Neural cell (in vitro differentiated cells): ENCODE data around the gene UFD1. TPM values are rescaled to one million over a fixed set of nuclear protein-coding genes. Genes with fewer than 3 reads are reported as not detected.
"Not testable (repeated sequence)": the region's sequence is repeated elsewhere in the genome, so short reads cannot be mapped to it uniquely, and the experiment has no call there.

Source experiments
- H2AFZ ChIP-seq: fragments of 200-600, 300-800 bp; sonication (generic), shearing (Covaris generic); 2 replicates; pipeline ENCODE4 v1.6.0; 2014; ENCODE audit warnings: low read depth, mild to moderate bottlenecking, antibody characterized with exemption, low read length, moderate library complexity
- H3F3A ChIP-seq: fragments of 200-600 bp; shearing (Covaris generic); 2 replicates; pipeline ENCODE4 v1.6.1; 2016; ENCODE audit warnings: mild to moderate bottlenecking, moderate library complexity, mixed read lengths, antibody characterized with exemption, low read length; ENCODE audit not compliant: insufficient read depth, poor library complexity, severe bottlenecking
- H3K27ac ChIP-seq: fragments of 200-600, 300-800 bp; sonication (generic), shearing (Covaris generic); 2 replicates; pipeline ENCODE4 v1.5.1; 2014; ENCODE audit warnings: mild to moderate bottlenecking, low read length, moderate library complexity
- H3K27me3 ChIP-seq: fragments of 300-800, 200-600 bp; sonication (generic), shearing (Covaris generic); 2 replicates; pipeline ENCODE4 v1.6.0; 2014; ENCODE audit warnings: mild to moderate bottlenecking, low read depth, low read length, moderate library complexity; ENCODE audit not compliant: insufficient read depth
- H3K36me3 ChIP-seq: fragments of 300-800, 200-600 bp; sonication (generic), shearing (Covaris generic); 2 replicates; pipeline ENCODE4 v1.5.1; 2014; ENCODE audit warnings: mild to moderate bottlenecking, antibody characterized with exemption, low read length, moderate library complexity; ENCODE audit not compliant: insufficient read depth
- H3K4me2 ChIP-seq: fragments of 300-800, 200-600 bp; sonication (generic), shearing (Covaris generic); 2 replicates; pipeline ENCODE4 v1.6.0; 2014; ENCODE audit warnings: mild to moderate bottlenecking, low read length
- H3K4me3 ChIP-seq: fragments of 300-800, 200-600 bp; sonication (generic), shearing (Covaris generic); 2 replicates; pipeline ENCODE4 v1.5.1; 2014; ENCODE audit warnings: mild to moderate bottlenecking, low read length, moderate library complexity
- H3K79me2 ChIP-seq: fragments of 200-600 bp; shearing (Covaris generic); replicated peaks from 2 replicates; pipeline ENCODE4 v1.6.0; 2014; ENCODE audit warnings: mild to moderate bottlenecking, low read length, moderate library complexity; ENCODE audit not compliant: insufficient read depth
- H3K9ac ChIP-seq: fragments of 300-800, 200-600 bp; sonication (generic), shearing (Covaris generic); 2 replicates; pipeline ENCODE4 v1.6.1; 2016; ENCODE audit warnings: mild to moderate bottlenecking, low read length, mixed read lengths
- H3K9me2 ChIP-seq: fragments of 200-600 bp; shearing (Covaris generic); 2 replicates; pipeline ENCODE4 v1.6.1; 2016; ENCODE audit warnings: mild to moderate bottlenecking, low read length, mixed read lengths; ENCODE audit not compliant: insufficient read depth
- H3K9me3 ChIP-seq: fragments of 200-600, 300-800 bp; sonication (generic), shearing (Covaris generic); 2 replicates; pipeline ENCODE4 v1.6.1; 2016; ENCODE audit warnings: mild to moderate bottlenecking, mixed run types, low read length, moderate library complexity, mixed read lengths
- H4K20me1 ChIP-seq: fragments of 200-600 bp; shearing (Covaris generic); 2 replicates; pipeline ENCODE4 v1.6.1; 2016; ENCODE audit warnings: mild to moderate bottlenecking, mixed run types; ENCODE audit not compliant: insufficient read depth
- EP300 ChIP-seq: fragments of 450-650 bp; conservative IDR thresholded peaks from 2 replicates; pipeline ENCODE4 v1.6.1; 2014; ENCODE audit warnings: antibody characterized with exemption, mild to moderate bottlenecking, moderate library complexity; ENCODE audit not compliant: poor library complexity, severe bottlenecking
- EZH2 ChIP-seq: fragments of 200-600, 300-800 bp; shearing (Covaris generic), sonication (generic); IDR thresholded peaks from 2 replicates; pipeline ENCODE4 v1.6.1; 2014; ENCODE audit warnings: antibody characterized with exemption, low read length, borderline replicate concordance, mild to moderate bottlenecking; ENCODE audit not compliant: insufficient read depth, poor library complexity, severe bottlenecking
- MXI1 ChIP-seq: fragments of 450-650 bp; conservative IDR thresholded peaks from 2 replicates; pipeline ENCODE4 v1.6.1; 2014; ENCODE audit warnings: antibody characterized with exemption, mild to moderate bottlenecking; ENCODE audit not compliant: poor library complexity, severe bottlenecking
- POLR2AphosphoS5 ChIP-seq: IDR thresholded peaks from 2 replicates; pipeline ENCODE4 v1.6.1; 2012
- RAD21 ChIP-seq: fragments of 450-650 bp; conservative IDR thresholded peaks from 2 replicates; pipeline ENCODE4 v1.6.1; 2014; ENCODE audit warnings: antibody characterized with exemption, mild to moderate bottlenecking, moderate library complexity
- REST ChIP-seq: IDR thresholded peaks from 2 replicates; pipeline ENCODE4 v1.6.1; 2012; ENCODE audit warnings: borderline replicate concordance
- SMC3 ChIP-seq: fragments of 450-650 bp; conservative IDR thresholded peaks from 2 replicates; pipeline ENCODE4 v1.6.1; 2014; ENCODE audit warnings: antibody characterized with exemption, mild to moderate bottlenecking, moderate library complexity; ENCODE audit not compliant: poor library complexity
- TAF1 ChIP-seq: IDR thresholded peaks from 2 replicates; pipeline ENCODE4 v1.6.1; 2012; ENCODE audit warnings: low read depth
- polyA plus RNA-seq: library from polyadenylated mRNA; depleted of rRNA; stranded (reverse); fragments of >200 nt; gene quantifications from 2 replicates; pipeline ENCODE4 v1.2.3, GENCODE V29; 2014
- TF ChIP-seq, protein P1 (sequence below): fragments of 450-650 bp; IDR thresholded peaks from 2 replicates; pipeline ENCODE4 v1.5.1; 2014; ENCODE audit warnings: antibody characterized with exemption, mild to moderate bottlenecking, moderate library complexity; ENCODE audit not compliant: poor library complexity, severe bottlenecking

UFD1 gene
- polyA plus RNA-seq, 1 donor from 2014 or later = 56.9 TPM

DNA sequence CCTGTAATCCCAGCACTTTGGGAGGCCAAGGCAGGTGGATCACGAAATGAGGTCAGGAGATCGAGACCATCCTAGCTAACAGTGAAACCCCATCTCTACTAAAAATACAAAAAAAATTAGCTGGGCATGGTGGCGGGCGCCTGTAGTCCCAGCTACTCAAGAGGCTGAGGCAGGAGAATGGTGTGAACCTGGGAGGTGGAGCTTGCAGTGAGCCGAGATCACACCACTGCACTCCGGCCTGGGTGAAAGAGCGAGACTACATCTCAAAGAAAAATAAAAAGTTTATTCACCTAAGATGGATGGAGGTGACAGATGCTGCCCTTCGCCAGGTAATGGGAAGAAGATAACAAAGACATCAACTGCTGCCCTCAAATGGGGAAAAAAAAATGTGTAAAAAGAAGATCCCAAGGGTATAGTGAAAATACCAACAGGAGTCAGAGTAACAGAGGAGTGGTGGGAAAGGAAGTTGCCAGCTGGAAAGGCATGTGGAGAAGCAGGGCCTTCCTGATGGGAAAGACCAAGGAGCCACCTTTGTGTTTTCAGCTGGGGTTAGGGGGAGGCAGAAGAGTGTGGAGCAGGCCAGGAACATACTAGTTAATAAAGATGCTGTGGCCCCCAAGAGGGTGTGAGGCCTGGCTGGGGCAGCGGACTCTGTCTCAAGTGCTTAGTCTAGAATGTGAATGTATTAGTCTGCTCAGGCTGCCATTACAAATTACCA is 42.4 kb downstream of the UFD1 start:
- H3K27ac ChIP-seq, H3K36me3 ChIP-seq, H3K27me3 ChIP-seq, H3K4me2 ChIP-seq, H3K9me2 ChIP-seq, H3K4me3 ChIP-seq, H4K20me1 ChIP-seq, H3K9me3 ChIP-seq, H2AFZ ChIP-seq, H3F3A ChIP-seq, H3K9ac ChIP-seq: not testable (repeated sequence)
- peaks cover 16% of the 10 kb centered on the region for H3K79me2 ChIP-seq

- H4K20me1 ChIP-seq = peaks cover under 1% of the 10 kb centered on the region
- H3K9ac ChIP-seq = no peak overlapping the region
- no peak overlapping the region for H3K27ac ChIP-seq
- H3K9me2 ChIP-seq = no peaks in the 10 kb centered on the region
- H3K4me3 ChIP-seq = no peak overlapping the region
- H3F3A ChIP-seq = no peaks in the 10 kb centered on the region
- H3K79me2 ChIP-seq = peaks cover 15% of the 10 kb centered on the region
- H3K36me3 ChIP-seq = peaks cover 9% of the 10 kb centered on the region
- TF ChIP-seq, protein P1, sequence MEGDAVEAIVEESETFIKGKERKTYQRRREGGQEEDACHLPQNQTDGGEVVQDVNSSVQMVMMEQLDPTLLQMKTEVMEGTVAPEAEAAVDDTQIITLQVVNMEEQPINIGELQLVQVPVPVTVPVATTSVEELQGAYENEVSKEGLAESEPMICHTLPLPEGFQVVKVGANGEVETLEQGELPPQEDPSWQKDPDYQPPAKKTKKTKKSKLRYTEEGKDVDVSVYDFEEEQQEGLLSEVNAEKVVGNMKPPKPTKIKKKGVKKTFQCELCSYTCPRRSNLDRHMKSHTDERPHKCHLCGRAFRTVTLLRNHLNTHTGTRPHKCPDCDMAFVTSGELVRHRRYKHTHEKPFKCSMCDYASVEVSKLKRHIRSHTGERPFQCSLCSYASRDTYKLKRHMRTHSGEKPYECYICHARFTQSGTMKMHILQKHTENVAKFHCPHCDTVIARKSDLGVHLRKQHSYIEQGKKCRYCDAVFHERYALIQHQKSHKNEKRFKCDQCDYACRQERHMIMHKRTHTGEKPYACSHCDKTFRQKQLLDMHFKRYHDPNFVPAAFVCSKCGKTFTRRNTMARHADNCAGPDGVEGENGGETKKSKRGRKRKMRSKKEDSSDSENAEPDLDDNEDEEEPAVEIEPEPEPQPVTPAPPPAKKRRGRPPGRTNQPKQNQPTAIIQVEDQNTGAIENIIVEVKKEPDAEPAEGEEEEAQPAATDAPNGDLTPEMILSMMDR = no peak
- TF ChIP-seq POLR2AphosphoS5 (no peak), EZH2 (no peak), REST (no peak), MXI1 (no peak), RAD21 (no peak), EP300 (no peak), TAF1 (no peak), SMC3 (no peak)
- H3K27me3 ChIP-seq = no peaks in the 10 kb centered on the region
- H3K4me2 ChIP-seq = no peak overlapping the region
- H2AFZ ChIP-seq = no peak overlapping the region
- H3K9me3 ChIP-seq = no peaks in the 10 kb centered on the region
These were observed 44.0 kb downstream of the UFD1 start for GRCh38 chr22:19434829-19435580.
